HG02763 (cell line): Measurements from ENCODE around the gene KIF1A.

Source experiments
- ATAC-seq: cut with Tn5 transposase; IDR thresholded peaks from one replicate; pipeline ENCODE4 v1.9.1; 2021; ENCODE audit warnings: mild to moderate bottlenecking, moderate library complexity; ENCODE audit not compliant: unreplicated experiment

The KIF1A gene

DNA sequence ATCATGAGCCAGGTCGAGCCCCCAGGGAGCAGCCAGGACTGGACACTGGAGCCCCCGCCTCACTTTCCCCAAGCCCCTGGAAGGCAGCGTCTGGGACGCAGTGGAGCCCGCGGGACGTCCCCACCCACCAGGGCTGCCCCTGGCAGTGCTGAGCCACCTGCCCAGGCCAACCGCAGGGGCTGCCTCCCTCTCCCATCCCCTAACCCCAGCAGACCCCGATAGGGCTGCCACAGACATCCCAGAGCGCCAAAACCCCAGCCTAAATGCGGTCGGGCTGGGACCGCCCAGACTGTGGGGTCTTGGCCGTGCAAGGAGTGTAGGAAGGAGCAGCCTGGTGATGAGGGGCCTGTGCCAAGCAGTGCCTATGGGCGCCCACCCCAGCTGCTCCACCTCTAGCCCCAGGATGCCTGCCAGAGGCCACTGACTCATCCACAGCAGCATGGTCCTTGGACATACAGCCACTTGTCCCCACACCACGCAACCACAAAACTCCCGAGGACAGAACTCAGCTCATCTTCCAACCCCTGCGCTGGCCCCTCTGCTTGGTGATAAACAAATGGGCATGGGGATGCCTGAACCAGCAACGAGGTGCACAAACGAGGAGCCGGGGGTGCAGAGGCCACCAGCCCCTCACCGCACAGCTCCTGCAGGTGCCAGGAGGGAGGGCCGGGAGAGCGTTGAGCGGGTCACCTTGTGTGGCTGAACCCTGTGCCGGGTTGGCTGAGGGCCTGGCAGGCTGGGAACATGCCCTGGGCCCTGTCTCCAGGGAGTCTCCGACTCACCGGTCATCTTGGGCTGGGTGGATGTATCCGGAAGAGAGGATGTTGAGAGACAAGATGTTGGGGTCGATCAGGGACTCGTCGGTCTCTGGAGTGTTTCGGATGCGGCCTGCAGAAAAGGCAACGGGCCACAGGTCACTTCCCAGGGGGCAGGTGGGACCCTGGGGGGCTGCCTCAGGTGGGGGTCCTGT is 83.5 kb downstream of the KIF1A start:
- no peak for ATAC-seq

DNA sequence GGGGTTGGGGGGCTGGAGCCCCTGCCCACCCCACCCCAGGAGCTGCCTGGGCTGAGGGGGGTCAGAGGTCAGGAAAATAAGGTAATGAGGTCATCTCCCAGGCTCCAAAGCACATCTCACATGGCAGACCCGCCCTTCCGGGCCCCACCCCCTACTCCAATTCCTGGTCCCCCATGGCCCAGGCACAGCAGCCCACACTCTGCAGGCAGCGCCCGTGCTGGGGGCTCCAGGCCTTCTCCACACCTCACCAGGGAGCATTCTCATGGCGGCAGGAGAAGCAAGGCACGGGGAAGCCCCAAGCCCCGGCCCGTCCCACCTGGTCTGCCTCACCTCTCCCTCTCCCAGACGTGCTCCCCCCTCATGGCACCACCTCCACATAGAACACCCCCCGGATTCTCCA is 84.5 kb downstream of the KIF1A start:
- no peak for ATAC-seq

GRCh38 chr2:240734756-240735155 is 85.3 kb downstream of the KIF1A start:
- no peak for ATAC-seq

DNA sequence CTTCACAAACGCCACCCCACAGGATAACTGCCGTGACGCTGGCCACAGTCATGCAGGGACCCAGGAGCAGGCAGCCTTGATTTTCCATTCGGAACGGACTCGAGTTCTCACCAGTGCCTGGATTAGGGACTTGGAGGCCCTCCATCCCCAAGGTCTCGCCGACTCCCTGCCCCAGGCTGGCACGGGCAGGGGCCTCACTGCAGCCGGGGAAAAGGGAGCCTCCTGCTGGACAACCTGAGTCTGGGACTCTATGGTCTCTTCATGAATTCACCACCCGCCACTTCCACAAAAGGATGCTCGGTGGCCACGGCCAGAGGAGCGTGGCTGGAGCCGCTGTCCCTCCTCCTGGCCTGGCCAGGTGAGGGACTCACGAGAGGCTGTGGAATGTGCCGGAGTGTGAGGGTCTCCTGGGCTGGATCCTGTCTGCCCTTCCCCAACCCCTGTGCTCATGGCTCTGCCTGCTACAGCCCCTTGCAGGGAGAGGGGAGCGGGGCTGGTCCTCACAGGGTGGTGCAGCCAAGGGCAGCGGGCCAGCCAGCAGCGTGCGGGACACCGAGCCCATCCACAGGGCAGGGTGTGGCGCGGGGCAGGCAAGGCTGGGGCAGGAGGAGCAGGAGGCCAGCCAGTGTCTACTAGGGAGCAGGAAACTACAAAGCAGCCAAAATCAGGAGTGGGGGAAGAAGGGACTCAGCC is 86.1 kb downstream of the KIF1A start:
- no peak for ATAC-seq

DNA sequence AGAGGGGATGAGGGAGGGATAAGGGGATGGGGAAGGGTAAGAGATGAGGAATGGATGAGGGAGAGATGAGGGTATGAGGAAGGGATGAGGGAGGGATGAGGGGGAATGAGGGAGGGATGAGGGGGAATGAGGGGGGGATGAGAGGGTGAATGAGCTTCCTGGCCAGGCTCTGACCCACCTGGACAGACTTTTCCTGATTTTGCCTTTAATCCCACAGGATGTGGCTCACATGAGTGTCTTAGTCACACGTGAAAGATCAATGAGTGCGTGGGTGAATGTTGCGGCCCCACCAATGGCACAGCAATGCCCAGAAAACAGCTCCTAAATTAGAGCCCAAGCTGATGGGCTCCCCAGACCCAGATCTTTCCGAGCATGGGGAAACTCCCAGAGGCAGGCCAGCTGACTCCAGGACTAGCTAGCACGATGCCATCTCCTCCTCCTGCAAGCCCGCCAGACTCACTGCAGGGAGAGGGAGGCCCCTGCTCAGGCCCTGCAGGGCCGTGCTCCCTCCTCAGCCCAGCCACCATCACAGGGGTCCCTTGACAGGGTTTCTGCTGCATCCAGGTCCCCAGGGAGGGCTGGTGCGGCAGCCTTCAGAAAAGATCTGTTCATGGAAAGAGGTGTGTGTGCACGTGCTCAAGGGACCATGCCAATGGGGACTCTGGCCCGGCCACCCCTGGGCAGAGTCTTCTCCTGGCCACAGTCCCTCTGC is 87.0 kb downstream of the KIF1A start:
- no peak for ATAC-seq

DNA sequence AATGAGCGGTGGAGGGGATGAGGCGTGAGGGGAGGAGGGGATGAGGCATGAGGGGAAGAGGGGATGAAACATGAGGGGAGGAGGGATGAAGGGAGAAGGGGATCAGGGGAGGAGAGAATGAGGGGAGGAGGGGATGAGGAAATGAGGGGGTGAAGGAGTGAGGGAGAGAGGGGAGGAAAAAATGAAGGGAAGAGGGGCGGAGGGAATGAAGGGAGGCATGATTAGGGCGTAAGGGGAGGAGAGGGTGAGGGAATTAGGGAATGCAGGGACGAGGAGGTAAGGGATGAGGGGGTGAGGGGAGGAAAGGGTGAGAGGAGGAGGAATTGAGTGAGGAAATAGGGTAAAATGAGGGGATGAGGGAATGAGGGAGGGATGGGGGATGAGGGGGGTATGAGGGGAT is 87.8 kb downstream of the KIF1A start:
- no peak for ATAC-seq

DNA sequence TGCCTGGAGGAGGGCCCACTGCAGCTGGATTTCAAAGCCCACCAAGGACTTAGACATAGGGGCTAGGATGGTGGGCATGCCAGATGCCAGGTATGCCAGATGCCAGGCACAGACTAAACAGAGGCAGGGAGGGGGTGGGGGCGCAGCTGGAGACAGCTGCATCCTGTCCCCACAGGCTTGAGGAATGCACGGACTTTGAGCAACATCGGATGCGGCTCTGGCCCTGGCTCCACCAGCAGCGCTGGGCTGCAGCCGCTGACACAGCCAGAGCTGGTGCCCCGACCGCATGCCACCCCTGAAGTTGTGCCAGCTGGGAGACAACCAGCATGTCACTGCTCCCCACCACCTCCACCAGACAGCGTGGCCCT is 88.9 kb downstream of the KIF1A start:
- ATAC-seq = no peak

GRCh38 chr2:240730501-240731177 is 89.4 kb downstream of the KIF1A start:
- no peak for ATAC-seq

DNA sequence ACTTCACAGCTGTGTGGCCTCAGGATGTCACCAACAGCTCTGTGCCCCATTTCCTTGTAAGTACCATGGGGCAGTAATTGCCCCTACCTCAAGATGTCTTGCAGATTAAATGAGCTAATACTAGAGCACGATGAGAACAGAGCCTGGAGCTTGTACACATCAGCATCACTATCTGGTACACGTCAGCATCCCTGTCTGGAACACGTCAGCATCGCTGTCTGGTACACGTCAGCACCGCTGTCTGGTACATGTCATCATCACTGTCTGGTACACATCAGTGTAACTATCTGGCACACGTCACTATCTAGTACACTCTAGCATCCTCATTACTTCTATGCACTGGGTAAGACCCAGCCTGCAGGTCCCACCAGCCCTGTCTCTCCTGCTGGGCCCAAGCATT is 91.2 kb downstream of the KIF1A start:
- ATAC-seq = no peak

GRCh38 chr2:240728361-240728760 is 91.7 kb downstream of the KIF1A start:
- ATAC-seq = no peak

GRCh38 chr2:240727913-240728312 is 92.1 kb downstream of the KIF1A start:
- no peak for ATAC-seq

GRCh38 chr2:240727439-240727838 is 92.6 kb downstream of the KIF1A start:
- no peak for ATAC-seq

DNA sequence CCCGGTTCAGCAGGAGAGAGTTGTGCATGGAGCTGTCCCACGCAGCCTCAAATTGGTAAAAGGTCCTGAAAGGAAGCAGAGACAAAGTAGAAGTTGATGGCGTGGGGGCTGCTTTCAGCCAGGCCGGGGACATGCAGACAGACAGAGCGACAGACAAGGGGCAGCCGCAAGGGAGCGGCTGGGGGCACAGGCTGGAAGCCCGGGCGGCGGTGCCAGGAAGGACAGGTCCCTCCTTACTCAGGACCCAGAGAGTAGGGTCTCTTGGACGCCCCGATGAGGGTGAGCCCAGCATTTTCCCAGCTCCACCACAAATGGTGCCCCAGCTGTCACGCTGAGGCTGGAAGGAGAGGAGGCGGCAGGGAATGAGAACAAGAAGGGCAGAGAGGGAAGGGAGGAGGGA is 93.1 kb downstream of the KIF1A start:
- ATAC-seq = no peak

DNA sequence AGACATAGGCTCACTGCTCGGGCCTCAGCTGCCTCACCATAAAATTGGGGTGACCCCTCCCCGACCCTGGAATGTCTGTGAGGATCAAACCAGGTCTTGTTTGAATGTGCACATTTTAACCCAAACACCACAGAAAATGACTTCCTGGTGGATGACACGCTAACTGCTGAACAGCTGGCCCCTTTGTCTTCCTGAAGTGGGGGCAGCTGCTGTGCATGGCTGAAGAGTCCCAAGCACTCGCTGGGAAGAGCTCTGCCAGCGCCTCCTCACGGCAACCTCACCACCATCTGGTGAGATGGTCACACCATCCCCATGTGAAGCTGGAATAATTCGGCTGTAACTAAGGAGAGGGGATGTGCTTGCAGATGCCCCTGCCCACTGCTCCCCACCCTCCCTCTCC is 94.3 kb downstream of the KIF1A start:
- no peak for ATAC-seq

- no peak for ATAC-seq
These were observed 94.8 kb downstream of the KIF1A start for GRCh38 chr2:240725266-240725665.

GRCh38 chr2:240724431-240724830 is 95.6 kb downstream of the KIF1A start:
- ATAC-seq = no peak

- no peak for ATAC-seq
These were observed 96.2 kb downstream of the KIF1A start for GRCh38 chr2:240723851-240724250.

DNA sequence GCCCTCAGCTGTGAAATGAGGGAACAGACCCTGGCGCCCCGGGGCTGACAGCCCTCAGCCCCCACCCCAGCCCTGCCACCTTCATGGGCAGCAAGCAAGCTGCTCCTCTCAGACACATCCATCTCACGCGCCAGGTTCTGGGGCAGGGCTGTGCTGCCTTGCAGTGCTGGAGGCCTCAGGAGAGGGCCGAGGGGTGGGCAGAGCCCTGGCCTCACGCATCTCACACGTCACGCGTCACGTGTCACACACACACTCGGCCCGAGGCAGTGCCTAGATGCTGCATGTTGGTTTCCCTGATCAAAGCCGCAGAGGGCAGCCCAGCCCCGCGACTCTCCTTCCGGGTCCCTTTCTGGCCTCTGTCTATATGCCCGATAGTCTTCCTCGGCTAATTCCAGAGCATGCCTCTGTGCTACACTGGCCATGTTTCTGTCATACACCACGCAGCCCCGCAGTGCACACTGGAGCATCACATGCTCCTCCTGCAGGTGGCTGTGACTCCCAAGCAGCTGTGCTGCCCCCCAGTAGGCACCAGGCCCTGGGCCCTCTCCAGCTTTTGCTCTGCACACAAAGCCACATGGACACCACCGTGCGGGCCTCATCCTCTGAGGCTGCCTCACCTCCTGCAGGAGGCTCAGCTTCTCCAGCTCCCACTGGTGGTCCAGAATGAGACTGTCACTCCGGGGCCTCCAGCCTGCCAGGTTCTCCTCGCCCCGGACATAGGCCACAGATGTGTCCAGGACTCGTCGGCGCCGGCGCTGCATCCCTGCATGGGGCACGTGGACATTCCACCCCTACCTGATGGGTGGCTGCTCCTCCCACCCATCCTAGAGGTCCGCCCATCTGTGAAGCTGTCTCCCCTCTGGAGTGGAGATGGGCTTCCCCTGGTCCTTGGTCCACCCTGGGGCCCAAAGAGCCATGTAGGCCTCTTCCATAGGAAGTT is 97.0 kb downstream of the KIF1A start:
- ATAC-seq = no peak

GRCh38 chr2:240722376-240722775 is 97.6 kb downstream of the KIF1A start:
- ATAC-seq = no peak

- no peak for ATAC-seq
These were observed 98.3 kb downstream of the KIF1A start for GRCh38 chr2:240721596-240722180.
